GM19452 (cell line): ENCODE data around the gene CALHM4.
"Not testable (repeated sequence)": the region's sequence is repeated elsewhere in the genome, so short reads cannot be mapped to it uniquely, and the experiment has no call there.

Experiments used
- ATAC-seq: cut with Tn5 transposase; IDR thresholded peaks from one replicate; pipeline ENCODE4 v1.9.1; 2021; ENCODE audit not compliant: unreplicated experiment

Gene CALHM4

GRCh38 chr6:116572162-116572561 is 18.6 kb downstream of the CALHM4 start:
- no peak for ATAC-seq

GRCh38 chr6:116575227-116575626 is 21.7 kb downstream of the CALHM4 start:
- no peak for ATAC-seq

- ATAC-seq = no peak
Observed at GRCh38 chr6:116577486-116577885, 23.9 kb downstream of the CALHM4 start.

- ATAC-seq = no peak
Observed at GRCh38 chr6:116578335-116578734, 24.8 kb downstream of the CALHM4 start.

- ATAC-seq = no peak
Observed at GRCh38 chr6:116579143-116579542, 25.6 kb downstream of the CALHM4 start.

- ATAC-seq = no peak
Observed at GRCh38 chr6:116580198-116580597, 26.6 kb downstream of the CALHM4 start.

GRCh38 chr6:116586276-116586675 is 32.7 kb downstream of the CALHM4 start:
- ATAC-seq = no peak

- no peak for ATAC-seq
Observed at GRCh38 chr6:116586738-116587137, 33.2 kb downstream of the CALHM4 start.

- ATAC-seq = no peak
Observed at GRCh38 chr6:116595247-116595646, 41.7 kb downstream of the CALHM4 start.

GRCh38 chr6:116596815-116597214 is 43.3 kb downstream of the CALHM4 start:
- no peak for ATAC-seq

GRCh38 chr6:116603916-116604315 is 50.4 kb downstream of the CALHM4 start:
- ATAC-seq = not testable (repeated sequence)

- ATAC-seq = not testable (repeated sequence)
Observed at GRCh38 chr6:116604868-116605267, 51.3 kb downstream of the CALHM4 start.

- no peak for ATAC-seq
Observed at GRCh38 chr6:116605935-116606334, 52.4 kb downstream of the CALHM4 start.
